Cerebellar nuclear complex (tissue), 1 donor: ENCODE data around the gene IFNAR1.
"Not testable (repeated sequence)": the region's sequence is repeated elsewhere in the genome, so short reads cannot be mapped to it uniquely, and the experiment has no call there.

Source experiments
- DNase-seq, 2 experiments: peaks; one replicate each; lab custom pipeline; 2025; lab: John Stamatoyannopoulos, UW

IFNAR1 gene

DNA sequence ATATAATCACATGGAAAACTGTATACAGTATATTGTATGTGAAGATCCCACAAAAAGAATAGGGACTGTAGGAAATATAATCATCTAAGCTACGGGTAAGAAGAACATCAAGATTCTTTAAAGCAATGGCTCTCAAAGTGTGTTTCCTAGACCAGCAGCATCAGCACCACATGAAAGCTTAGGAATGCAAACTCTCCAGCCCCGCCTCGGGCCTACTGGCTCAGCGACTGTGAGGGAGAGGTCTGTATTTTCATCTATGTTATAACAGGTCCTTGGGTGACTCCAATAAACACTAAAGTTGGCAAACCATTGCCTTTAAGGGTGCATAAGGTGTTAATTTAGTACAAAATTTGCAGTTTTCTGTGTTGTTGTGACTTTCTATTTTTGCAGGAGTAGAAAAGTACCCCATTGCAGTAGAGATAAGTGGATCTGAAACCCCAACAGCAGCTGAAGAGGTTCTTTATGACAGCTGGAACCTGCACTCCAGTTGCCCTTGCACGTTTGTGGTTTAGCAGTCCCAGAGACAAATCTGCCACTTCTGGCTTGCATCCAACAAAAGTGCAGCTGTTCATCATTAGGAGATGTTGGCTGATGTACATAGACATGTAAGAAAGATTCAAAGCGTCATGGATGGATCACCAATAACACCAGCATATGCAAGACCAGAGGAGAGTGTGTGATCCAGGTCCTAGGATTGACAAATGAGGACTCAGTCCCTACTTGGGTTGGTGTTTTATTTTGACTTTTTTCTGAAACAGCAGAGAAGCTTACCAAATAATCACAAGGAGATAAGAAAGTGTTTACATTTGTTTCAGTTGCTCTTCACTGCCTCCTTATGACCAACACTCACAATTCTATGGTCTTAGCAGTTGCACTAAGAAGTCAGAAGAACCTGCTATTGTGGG, 15.9 kb upstream of the IFNAR1 start:
- DNase-seq: no peak

GRCh38 chr21:33309778-33310177, 15.0 kb upstream of the IFNAR1 start:
- no peak for DNase-seq

DNA sequence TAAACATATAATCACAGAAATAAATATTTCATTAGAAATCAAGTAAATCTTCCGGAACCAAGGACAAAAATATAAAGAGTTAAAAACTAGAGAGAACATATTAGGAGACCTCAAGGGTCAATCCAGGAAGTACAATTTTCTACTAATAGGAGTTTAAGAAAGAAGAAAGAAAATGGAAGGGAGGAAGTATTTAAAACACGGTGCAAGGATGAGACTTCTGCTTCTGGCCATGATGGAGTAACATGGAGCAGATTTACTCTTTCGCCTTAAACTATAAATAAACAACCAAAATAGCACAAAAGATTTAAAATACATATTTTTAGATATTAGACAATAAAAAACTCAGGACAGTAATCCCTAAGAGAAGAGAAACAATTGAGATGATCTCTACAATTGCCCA, 12.6 kb upstream of the IFNAR1 start:
- DNase-seq: no peak

DNA sequence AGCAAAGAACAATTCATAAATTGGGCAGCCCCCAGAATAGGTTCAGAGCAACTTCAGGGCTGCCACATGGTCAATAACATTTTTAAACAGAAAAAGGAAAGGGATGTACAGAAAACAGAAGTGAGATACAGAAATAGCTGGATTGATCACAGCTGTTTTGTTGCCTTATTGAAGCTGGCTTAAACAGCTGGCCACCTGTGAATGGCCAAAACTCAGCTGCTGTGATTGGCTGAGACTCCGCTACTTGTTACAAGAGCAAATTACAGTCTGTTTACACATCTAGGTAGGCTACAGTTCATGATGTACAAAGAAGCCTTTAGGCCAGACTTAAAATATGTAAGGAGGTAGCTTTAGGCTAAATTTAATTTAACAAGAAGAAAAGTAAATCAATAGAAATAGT, 11.6 kb upstream of the IFNAR1 start:
- no peak for DNase-seq

DNA sequence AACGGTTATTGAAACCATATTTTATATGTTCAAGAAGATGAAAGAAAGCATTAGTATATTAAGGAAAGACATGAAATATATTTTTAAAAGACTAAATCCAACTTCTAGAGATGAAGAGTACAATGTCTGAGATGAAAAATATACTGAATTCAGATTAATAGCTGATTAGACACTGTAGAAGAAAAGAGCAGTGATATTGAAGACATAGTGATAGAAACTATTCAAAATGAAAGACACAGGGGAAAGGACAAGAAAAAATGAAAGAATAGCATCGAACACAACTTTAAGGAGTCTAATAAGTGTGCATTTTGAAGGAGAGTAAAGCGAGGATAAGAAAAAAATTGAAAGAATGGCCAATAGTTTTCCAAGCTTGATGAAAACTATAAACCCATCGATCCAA, 11.2 kb upstream of the IFNAR1 start:
- DNase-seq: no peak

GRCh38 chr21:33314111-33314510, 10.7 kb upstream of the IFNAR1 start:
- no peak for DNase-seq

- DNase-seq: no peak
Observed at GRCh38 chr21:33315946-33316710, 8.6 kb upstream of the IFNAR1 start.

GRCh38 chr21:33317145-33317544, 7.6 kb upstream of the IFNAR1 start:
- DNase-seq: no peak

- no peak for DNase-seq
Observed at GRCh38 chr21:33317786-33318486, 6.8 kb upstream of the IFNAR1 start.

- not testable (repeated sequence) for DNase-seq
Observed at GRCh38 chr21:33321005-33321404, 3.8 kb upstream of the IFNAR1 start.

- DNase-seq: not testable (repeated sequence)
Observed at GRCh38 chr21:33323610-33324009, 1.2 kb upstream of the IFNAR1 start.

GRCh38 chr21:33325222-33326067, 675 bp downstream of the IFNAR1 start:
- DNase-seq: peak in 1 of 2 experiments; percentile 12

DNA sequence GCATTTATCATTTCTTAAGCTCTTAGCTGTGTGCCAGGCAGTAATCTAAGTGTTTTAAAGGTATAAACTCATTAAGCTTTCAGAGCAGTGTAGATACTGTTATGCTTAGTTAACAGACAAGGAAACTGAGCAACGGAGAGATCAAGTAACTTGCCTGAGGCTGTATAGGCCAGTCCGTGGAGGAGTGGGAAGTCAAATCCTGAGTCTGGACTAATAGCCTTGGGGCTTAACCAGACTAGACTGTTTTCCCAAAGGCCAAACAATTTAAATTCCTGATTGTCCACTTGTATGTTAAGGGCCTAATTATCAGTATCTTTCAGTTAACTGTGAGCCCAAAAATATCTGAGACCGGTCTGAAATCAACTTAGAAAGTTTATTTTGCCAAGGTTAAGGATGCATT, 2.6 kb downstream of the IFNAR1 start:
- no peak for DNase-seq

DNA sequence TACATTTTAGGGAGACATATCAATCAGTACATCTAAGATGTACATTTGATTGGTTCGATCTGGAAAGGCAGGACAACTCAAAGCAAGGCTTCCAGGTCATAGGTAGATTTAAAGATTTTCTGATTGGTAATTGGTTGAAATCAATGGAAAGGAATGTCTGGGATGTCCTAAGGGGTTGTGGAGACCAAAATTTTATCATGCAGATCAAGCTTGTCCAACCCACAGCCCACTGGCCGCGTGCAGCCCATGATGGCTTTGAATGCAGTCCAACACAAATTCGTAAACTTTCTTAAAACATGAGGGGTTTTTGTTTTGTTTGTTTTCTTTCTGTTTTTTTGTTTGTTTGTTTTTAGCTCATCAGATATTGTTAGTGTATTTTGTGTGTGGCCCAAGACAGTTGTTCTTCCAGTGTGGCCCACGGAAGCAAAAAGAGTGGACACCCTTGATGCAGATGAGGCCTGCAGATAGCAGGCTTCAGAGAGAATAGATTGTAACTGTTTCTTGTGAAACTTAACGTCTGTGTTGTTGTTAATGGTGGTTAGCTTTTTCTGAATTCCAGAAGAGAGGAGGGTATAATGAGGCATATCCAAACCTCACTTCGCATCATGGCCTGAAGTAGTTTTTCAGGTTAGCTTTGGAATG, 3.1 kb downstream of the IFNAR1 start:
- no peak for DNase-seq

GRCh38 chr21:33330726-33331125, 6.0 kb downstream of the IFNAR1 start:
- no peak for DNase-seq

GRCh38 chr21:33332143-33332542, 7.4 kb downstream of the IFNAR1 start:
- no peak for DNase-seq

GRCh38 chr21:33334191-33334590, 9.4 kb downstream of the IFNAR1 start:
- DNase-seq: no peak

DNA sequence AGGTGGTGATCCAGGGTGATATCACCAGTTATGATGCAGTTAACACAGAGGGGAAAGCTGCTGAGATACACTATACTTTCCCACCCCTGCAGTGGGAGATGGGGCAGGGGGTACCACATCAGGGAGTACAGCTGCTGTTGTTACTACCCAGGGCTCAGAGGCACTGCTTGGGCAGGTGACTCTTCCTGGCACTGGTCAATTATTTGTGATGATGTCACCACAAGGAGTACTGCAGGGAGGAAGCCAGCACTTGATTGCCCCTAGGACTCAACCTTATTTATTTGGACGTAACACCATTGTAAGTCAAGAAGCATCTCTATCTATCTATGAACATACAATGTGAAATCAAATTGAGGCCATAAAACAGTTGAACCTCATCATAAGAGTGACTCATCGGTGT, 10.1 kb downstream of the IFNAR1 start:
- no peak for DNase-seq

GRCh38 chr21:33339135-33339534, 14.4 kb downstream of the IFNAR1 start:
- DNase-seq: no peak

- no peak for DNase-seq
Observed at GRCh38 chr21:33339918-33340317, 15.1 kb downstream of the IFNAR1 start.

DNA sequence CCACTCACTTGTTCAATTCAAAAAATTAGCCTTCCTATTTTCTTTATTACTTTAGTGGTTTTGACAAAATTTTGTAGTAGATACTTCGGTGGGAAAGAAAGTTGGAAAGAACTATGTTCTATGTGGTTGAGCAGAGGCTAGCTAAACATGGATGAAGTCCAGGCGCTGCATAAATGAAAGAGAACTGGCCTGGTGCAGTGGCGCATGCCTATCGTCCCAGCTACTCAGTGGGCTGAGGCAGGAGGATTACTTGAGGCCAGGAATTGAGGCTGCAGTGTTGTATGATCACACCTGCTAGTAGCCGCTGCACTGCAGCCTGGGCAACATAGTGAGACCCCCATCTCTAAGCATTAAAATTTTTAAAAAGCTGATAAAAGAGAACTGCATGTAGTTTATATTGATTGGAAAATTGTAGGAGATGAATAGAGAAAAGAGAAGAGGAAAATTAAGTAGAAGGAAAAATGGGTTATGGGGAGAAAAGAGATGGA, 21.0 kb downstream of the IFNAR1 start:
- no peak for DNase-seq
